GM12878 (cell line): ENCODE measurements around the gene MPZL3.
"Not testable (repeated sequence)": the region's sequence is repeated elsewhere in the genome, so short reads cannot be mapped to it uniquely, and the experiment has no call there.

Source experiments
- CTCF ChIP-seq, 3 experiments: IDR thresholded peaks in 2 of 3; conservative IDR thresholded peaks in 1 of 3; 2 replicates each; pipeline ENCODE4 v1.5.1; 2011; ENCODE audit warnings: low read depth in 3 of 3, low read length in 3 of 3, mild to moderate bottlenecking in 3 of 3, control low read depth in 2 of 3, moderate library complexity in 2 of 3, inconsistent platforms in 1 of 3, mixed read lengths in 1 of 3; ENCODE audit not compliant: control insufficient read depth in 2 of 3, insufficient read depth in 1 of 3; ENCODE audit errors: extremely low read depth in 1 of 3
- EZH2 ChIP-seq: IDR thresholded peaks from 2 replicates; pipeline ENCODE4 v1.6.1; 2012; ENCODE audit warnings: low read depth, mild to moderate bottlenecking, control low read depth, inconsistent platforms, low read length, borderline replicate concordance; ENCODE audit not compliant: control insufficient read depth
- HDGF ChIP-seq: fragments of 450-650 bp; IDR thresholded peaks from 2 replicates; pipeline ENCODE4 v1.6.1; 2016; ENCODE audit warnings: antibody characterized with exemption
- MLLT1 ChIP-seq: fragments of 450-650 bp; IDR thresholded peaks from 2 replicates; pipeline ENCODE4 v1.6.1; 2016; ENCODE audit warnings: mild to moderate bottlenecking

GRCh38 chr11:118183691-118184090 is 68.5 kb downstream of the MPZL3 start:
- TF ChIP-seq MLLT1; CTCF (IDR thresholded peaks at IDR 0.05 in 2 of 3, conservative IDR thresholded peaks at IDR 0.05 in 1 of 3; ENCODE audit: control insufficient read depth in 2 of 3, extremely low read depth in 1 of 3, insufficient read depth in 1 of 3, low read depth in 3 of 3, low read length in 3 of 3); HDGF; EZH2: not testable (repeated sequence)
